Subcutaneous abdominal adipose tissue (tissue), 5 donors: ENCODE results near the gene DNAAF3.
"Not testable (repeated sequence)": the region's sequence is repeated elsewhere in the genome, so short reads cannot be mapped to it uniquely, and the experiment has no call there.

Experiments used
- H3K27ac ChIP-seq: one replicate; pipeline ENCODE4 v1.7.0; 2013; ENCODE audit warnings: low read depth, mild to moderate bottlenecking, inconsistent platforms, low read length, moderate library complexity
- H3K27me3 ChIP-seq, 5 donors: one replicate each; pipeline ENCODE4 v1.7.0; 2013; ENCODE audit warnings: low read length in 5 of 5, inconsistent platforms in 1 of 5; ENCODE audit not compliant: control insufficient read depth in 5 of 5, insufficient read depth in 4 of 5
- H3K36me3 ChIP-seq, 5 donors: one replicate each; pipeline ENCODE4 v1.7.0; 2013; ENCODE audit warnings: low read length in 5 of 5; ENCODE audit not compliant: control insufficient read depth in 5 of 5, insufficient read depth in 5 of 5
- H3K4me1 ChIP-seq, 5 donors: one replicate each; pipeline ENCODE4 v1.7.0; 2013; ENCODE audit warnings: low read length in 5 of 5, mild to moderate bottlenecking in 3 of 5, moderate library complexity in 1 of 5; ENCODE audit not compliant: control insufficient read depth in 5 of 5, insufficient read depth in 5 of 5
- H3K4me3 ChIP-seq, 5 donors: one replicate each; pipeline ENCODE4 v1.7.0; 2013; ENCODE audit warnings: low read length in 5 of 5, low read depth in 1 of 5
- H3K9ac ChIP-seq, 5 donors: one replicate each; pipeline ENCODE4 v1.7.0; 2013; ENCODE audit warnings: low read length in 5 of 5, mild to moderate bottlenecking in 4 of 5, moderate library complexity in 3 of 5
- H3K9me3 ChIP-seq, 5 donors: one replicate each; pipeline ENCODE4 v1.7.0; 2013; ENCODE audit warnings: low read length in 5 of 5; ENCODE audit not compliant: control insufficient read depth in 5 of 5
- donor health status: healthy.
- donor health status: healthy.
- donor health status: healthy.
- donor health status: healthy.
- donor health status: healthy.

DNAAF3 gene

GRCh38 chr19:55156202-55157063 lies 10.0 kb downstream of the DNAAF3 start:
- Histone ChIP-seq H3K9ac (no peak overlapping the region), H3K9me3 (peaks cover 0 to 5% (median 0%) of the 10 kb centered on the region in 5 donors), H3K4me3 (no peak overlapping the region), H3K27me3 (peaks cover 33 to 52% (median 44%) of the 10 kb centered on the region in 5 donors), H3K36me3 (no peaks in the 10 kb centered on the region), H3K4me1 (peaks cover 0 to 10% (median 0%) of the 10 kb centered on the region in 5 donors), H3K27ac (no peak overlapping the region)

- not testable (repeated sequence) for H3K36me3 ChIP-seq, H3K4me1 ChIP-seq, H3K9ac ChIP-seq, H3K9me3 ChIP-seq, H3K27ac ChIP-seq, H3K4me3 ChIP-seq
- peaks cover 28 to 46% (median 39%) of the 10 kb centered on the region in 5 donors for H3K27me3 ChIP-seq
Measured at GRCh38 chr19:55155784-55156183, 10.6 kb downstream of the DNAAF3 start.

GRCh38 chr19:55153652-55154264 lies 12.7 kb downstream of the DNAAF3 start:
- Histone ChIP-seq H3K36me3 (no peaks in the 10 kb centered on the region), H3K4me1 (peaks cover 0 to 10% (median 0%) of the 10 kb centered on the region in 5 donors), H3K27ac (no peak overlapping the region), H3K9ac (no peak overlapping the region), H3K4me3 (no peak overlapping the region), H3K9me3 (peaks cover 0 to 5% (median 0%) of the 10 kb centered on the region in 5 donors), H3K27me3 (peaks cover 29 to 44% (median 36%) of the 10 kb centered on the region in 5 donors)

GRCh38 chr19:55152017-55152416 lies 14.4 kb downstream of the DNAAF3 start:
- H3K36me3 ChIP-seq: no peaks in the 10 kb centered on the region
- H3K27me3 ChIP-seq: peaks cover 23 to 44% (median 35%) of the 10 kb centered on the region in 5 donors
- H3K4me1 ChIP-seq: peaks cover 0 to 10% (median 0%) of the 10 kb centered on the region in 5 donors
- H3K9ac ChIP-seq: no peak overlapping the region
- peaks cover 0 to 5% (median 0%) of the 10 kb centered on the region in 5 donors for H3K9me3 ChIP-seq
- no peak overlapping the region for H3K27ac ChIP-seq
- no peak overlapping the region for H3K4me3 ChIP-seq

DNA sequence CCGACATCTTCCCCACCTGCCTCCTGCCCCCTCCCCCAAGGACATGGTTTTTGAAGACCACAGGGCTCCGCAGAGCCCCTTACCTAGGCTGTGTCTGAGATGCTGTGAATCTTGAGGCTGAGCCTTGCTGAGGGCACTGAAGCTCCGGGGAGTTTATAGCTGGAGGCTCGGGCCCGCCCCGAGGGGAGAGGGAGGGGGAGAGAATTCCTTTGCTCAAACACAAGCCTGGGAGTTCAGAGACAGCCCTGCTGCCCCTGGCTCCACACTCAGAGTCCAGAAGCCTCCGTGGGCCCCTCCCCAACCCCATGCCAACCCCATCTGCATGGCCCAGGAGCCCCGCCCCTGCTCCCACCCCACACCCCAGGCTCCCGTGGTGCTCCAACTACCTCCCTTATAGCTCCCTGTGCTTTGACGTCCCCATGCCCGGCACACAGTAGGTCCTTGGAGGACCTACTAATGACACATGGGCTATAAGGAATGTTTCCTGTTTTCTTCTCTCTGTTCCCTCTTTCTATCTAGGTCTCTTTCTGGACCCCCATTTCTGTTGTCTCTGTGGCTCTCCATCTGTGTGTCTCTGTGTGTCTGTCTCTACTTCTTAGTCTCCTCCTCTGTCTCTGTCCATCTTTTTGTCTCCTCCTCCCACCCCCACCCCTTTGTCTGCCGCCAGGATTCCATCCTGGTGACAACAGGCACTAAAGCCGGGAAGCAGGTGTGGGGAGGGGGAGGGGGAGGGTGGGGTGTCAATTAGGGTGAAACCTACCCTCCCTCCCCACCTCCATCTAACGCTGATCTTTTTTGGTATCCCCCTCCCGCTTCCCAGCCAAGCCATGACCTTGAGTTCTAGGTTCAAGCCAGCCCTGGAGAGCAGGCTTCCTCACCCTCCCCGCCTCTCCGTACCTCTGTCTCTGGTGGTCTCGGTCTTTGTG lies 17.1 kb downstream of the DNAAF3 start, which contains the start of gene TNNT1:
Gene TNNT1 (minus strand): TSS at position 129 of the 926 bp plus-strand sequence. CDS start 2,049 bp downstream, outside the sequence.
- Histone ChIP-seq H3K9me3 (peaks cover 0 to 5% (median 0%) of the 10 kb centered on the region in 5 donors), H3K4me3 (no peak within 1 kb of the TSS), H3K9ac (no peak within 1 kb of the TSS), H3K27me3 (peaks cover 20 to 52% (median 44%) of the 10 kb centered on the region in 5 donors), H3K27ac (no peak within 1 kb of the TSS), H3K4me1 (peaks cover 0 to 8% (median 0%) of the 10 kb centered on the region in 5 donors), H3K36me3 (no peaks in the 10 kb centered on the region)

GRCh38 chr19:55147545-55148251 lies 18.7 kb downstream of the DNAAF3 start:
- H3K4me3 ChIP-seq: no peak overlapping the region
- no peak overlapping the region for H3K27ac ChIP-seq
- H3K4me1 ChIP-seq: peaks cover 0 to 8% (median 0%) of the 10 kb centered on the region in 5 donors
- H3K9me3 ChIP-seq: peaks cover 0 to 5% (median 0%) of the 10 kb centered on the region in 5 donors
- H3K27me3 ChIP-seq: peaks cover 29 to 55% (median 49%) of the 10 kb centered on the region in 5 donors
- H3K9ac ChIP-seq: no peak overlapping the region
- no peaks in the 10 kb centered on the region for H3K36me3 ChIP-seq

DNA sequence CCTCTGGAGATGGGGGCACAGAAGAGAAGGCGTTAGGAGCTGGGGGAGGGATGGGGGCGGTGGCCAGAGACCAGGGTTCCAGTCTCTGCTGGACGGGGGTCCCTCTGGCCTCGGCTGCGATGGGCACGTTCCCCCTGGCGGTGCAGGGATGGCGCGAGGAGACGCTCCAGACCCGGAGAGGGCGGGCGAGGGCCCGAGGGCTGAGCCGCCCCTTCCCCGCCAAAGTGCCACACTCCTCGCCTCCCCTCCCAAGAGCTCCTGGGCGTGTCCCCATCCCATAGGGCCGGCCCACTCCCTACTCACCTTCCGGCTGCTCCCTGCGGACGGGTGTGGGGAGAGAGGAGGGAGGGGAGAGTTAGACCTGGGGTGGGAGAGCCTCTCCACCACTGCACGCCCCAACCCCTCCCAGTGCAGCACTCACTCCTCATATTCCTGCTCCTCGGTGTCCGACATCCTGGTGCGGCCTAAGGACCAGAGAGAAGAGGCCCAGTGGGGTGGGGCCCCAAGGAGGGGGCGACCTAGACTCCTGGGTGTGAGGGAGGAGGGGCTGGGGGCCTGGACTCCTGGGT lies 19.6 kb downstream of the DNAAF3 start:
- Histone ChIP-seq H3K36me3 (no peaks in the 10 kb centered on the region), H3K4me3 (no peak overlapping the region), H3K27me3 (peaks cover 31 to 58% (median 51%) of the 10 kb centered on the region in 5 donors), H3K9ac (no peak overlapping the region), H3K4me1 (peaks cover 0 to 7% (median 0%) of the 10 kb centered on the region in 5 donors), H3K27ac (no peak overlapping the region), H3K9me3 (peaks cover 0 to 1% (median 0%) of the 10 kb centered on the region in 5 donors)

DNA sequence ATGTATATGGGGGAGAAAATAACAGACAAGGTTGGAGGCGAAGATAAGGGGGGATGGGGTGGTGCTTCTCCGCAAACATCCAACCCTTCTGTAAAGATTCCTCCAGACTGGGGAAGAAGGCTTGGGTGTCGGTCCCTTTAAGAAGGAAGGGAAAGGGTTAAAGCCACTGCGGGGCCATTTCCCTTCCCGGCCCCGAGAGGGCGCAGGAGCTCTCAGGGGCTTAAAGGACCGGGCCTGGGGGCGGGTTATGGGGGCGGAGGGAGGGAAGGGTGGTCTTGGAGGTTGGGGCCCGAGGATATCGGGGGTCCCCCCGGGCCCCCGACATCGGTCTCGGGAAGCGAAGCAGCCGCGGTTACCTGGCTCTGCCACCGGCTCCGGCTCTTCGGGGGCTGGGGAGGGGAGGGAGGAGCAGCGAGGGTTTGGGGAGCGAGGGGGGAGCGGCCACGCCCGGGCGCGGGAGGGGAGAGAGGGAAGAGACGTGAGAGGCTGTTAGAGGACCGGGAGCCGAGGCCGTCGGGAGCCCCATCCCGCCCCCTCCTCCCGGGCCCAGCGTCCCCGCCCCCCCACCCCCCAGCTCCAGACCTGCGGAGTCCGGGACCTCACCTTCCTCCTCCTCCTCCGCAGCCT lies 20.2 kb downstream of the DNAAF3 start:
- Histone ChIP-seq H3K36me3 (no peaks in the 10 kb centered on the region), H3K4me3 (no peak overlapping the region), H3K27ac (no peak overlapping the region)

More for the DNA sequence above, 20.2 kb downstream of the DNAAF3 start:
- Histone ChIP-seq H3K9ac (no peak overlapping the region), H3K27me3 (peaks cover 36 to 63% (median 52%) of the 10 kb centered on the region in 5 donors), H3K4me1 (peaks cover 0 to 5% (median 0%) of the 10 kb centered on the region in 5 donors), H3K9me3 (no peaks in the 10 kb centered on the region)
